Vagina (tissue), 2 donors: Measurements from ENCODE around the gene VSIG10L.

ENCODE experiments used
- POLR2A ChIP-seq, 2 donors: fragments of 450-650 bp; IDR thresholded peaks; one replicate each; pipeline ENCODE4 v1.6.1; 2017; ENCODE audit warnings: antibody characterized with exemption in 2 of 2, mild to moderate bottlenecking in 2 of 2, moderate library complexity in 2 of 2
- POLR2AphosphoS5 ChIP-seq, 2 donors: sonication (generic); formaldehyde crosslinking; IDR thresholded peaks; one replicate each; pipeline ENCODE4 v1.9.0; 2017; ENCODE audit warnings: antibody characterized with exemption in 2 of 2, mild to moderate bottlenecking in 2 of 2, low read depth in 1 of 2; ENCODE audit not compliant: insufficient read depth in 1 of 2
- TF ChIP-seq, protein P1 (sequence below), 3 experiments: fragments of 450-650 bp in 2 of 3; fragments of 200-600 bp in 1 of 3; sonication (generic) in 1 of 3; IDR thresholded peaks; one replicate each; pipeline ENCODE4 v1.5.1; 2017 to 2019; ENCODE audit warnings: antibody characterized with exemption in 3 of 3, mild to moderate bottlenecking in 2 of 3, moderate library complexity in 2 of 3

DNA sequence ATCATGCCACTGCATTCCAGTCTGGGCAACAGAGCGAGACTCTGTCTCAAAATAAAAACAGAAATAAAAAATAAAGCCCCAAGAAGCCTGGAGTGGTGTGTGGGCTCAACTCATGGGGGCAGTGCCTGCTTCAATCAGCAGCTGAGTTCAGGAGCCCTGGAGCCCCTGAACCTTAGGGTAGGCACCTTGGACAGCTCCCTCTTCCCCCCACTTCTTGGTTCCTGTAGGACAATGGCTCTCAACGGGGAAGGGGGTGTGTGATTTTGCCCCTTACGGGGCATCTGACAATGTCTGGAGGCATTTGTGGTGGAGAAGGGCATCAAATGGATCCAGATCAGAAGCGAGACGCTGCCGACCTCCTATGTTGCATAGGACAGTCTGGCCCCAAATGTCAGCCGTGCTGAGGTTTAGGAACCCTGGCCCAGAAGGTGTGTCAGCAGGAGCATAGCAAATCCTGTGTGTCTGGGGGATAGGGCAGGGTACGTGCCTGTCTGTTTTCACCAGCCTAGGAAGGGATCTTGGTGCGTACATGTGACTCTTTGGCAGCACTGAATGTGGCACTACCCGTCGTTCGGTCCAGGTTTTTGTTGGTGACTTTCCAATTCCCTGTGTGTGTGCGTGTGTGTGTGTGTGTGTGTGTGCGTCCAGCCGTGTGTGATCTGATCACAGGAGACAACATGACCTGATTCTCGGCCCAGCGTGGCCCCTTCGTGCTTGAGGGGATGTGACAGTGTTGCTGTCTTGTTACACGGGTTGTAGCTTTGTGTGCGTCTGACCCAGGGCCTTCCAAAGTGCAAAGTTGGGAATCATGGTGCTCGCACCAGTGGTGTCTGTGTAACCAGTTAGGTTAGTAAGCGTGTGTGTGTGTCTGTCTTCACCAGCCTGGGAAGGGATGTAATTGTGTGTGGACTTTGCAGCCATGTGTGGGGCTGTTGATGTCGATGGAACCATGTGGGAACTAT is 23.0 kb downstream of the VSIG10L start:
- TF ChIP-seq, protein P1, sequence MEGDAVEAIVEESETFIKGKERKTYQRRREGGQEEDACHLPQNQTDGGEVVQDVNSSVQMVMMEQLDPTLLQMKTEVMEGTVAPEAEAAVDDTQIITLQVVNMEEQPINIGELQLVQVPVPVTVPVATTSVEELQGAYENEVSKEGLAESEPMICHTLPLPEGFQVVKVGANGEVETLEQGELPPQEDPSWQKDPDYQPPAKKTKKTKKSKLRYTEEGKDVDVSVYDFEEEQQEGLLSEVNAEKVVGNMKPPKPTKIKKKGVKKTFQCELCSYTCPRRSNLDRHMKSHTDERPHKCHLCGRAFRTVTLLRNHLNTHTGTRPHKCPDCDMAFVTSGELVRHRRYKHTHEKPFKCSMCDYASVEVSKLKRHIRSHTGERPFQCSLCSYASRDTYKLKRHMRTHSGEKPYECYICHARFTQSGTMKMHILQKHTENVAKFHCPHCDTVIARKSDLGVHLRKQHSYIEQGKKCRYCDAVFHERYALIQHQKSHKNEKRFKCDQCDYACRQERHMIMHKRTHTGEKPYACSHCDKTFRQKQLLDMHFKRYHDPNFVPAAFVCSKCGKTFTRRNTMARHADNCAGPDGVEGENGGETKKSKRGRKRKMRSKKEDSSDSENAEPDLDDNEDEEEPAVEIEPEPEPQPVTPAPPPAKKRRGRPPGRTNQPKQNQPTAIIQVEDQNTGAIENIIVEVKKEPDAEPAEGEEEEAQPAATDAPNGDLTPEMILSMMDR (IDR thresholded peaks at IDR 0.05), result no peak
- no peak for TF ChIP-seq POLR2A (IDR thresholded peaks at IDR 0.05)
- no peak for TF ChIP-seq POLR2AphosphoS5 (IDR thresholded peaks at IDR 0.05; ENCODE audit: insufficient read depth in 1 of 2, low read depth in 1 of 2)
